Measurements from ENCODE around the gene FBXW4. TPM values are rescaled to one million over a fixed set of nuclear protein-coding genes. Genes with fewer than 3 reads are reported as not detected.

The FBXW4 gene
- total and polyA plus RNA-seq, 10 of the 15 experiments (the other 5 are each of a cell fraction or from before 2014, with no cell fraction given) = 5.7 to 42.0 (median 27.5) TPM

DNA sequence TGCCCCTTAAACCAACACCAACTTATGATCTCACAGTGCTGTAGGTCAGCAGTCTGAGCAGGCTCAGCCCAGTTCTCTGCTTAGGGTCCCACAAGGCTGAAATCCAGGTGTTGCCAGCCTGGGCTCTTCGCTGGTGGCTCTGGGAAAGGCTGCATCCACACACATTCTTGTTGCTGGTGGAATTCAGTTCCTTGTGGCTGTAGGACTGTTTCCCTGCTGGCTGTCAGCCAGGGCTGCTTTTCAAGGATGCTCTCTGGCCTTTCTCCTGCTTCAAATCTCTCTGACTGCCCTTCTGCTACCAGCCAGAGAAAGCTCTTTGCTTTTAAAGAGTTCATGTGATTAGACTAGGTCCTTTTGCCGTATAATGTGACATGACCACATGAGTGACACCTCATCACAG is 122.2 kb downstream of the FBXW4 start:
- Histone ChIP-seq H3K27me3 (replicated peaks in 1 of 2; ENCODE audit: control insufficient read depth in 2 of 2, insufficient read depth in 2 of 2, low read length in 1 of 2) (no peaks in the 10 kb centered on the region), H3K4me2 (ENCODE audit: control insufficient read depth, insufficient read depth) (no peak overlapping the region), H3K4me3 (no peak overlapping the region), H3K9ac (ENCODE audit: control insufficient read depth, insufficient read depth, low read length) (no peak overlapping the region), H3K79me2 (ENCODE audit: control insufficient read depth, insufficient read depth, low read length) (no peaks in the 10 kb centered on the region), H2AFZ (ENCODE audit: control insufficient read depth, low read depth, low read length) (no peak overlapping the region), H3K36me3 (ENCODE audit: control insufficient read depth in 2 of 2, insufficient read depth in 2 of 2, low read length in 1 of 2) (no peaks in the 10 kb centered on the region), H3K4me1 (ENCODE audit: control insufficient read depth, insufficient read depth, low read length) (no peaks in the 10 kb centered on the region), H3K9me3 (replicated peaks; ENCODE audit: control insufficient read depth, insufficient read depth, low read length) (no peaks in the 10 kb centered on the region), H3K27ac (ENCODE audit: control insufficient read depth, insufficient read depth) (no peak overlapping the region), H4K20me1 (ENCODE audit: control insufficient read depth, insufficient read depth) (no peaks in the 10 kb centered on the region)
- ChIA-PET SMC1A (ENCODE audit: uncharacterized antibody, unreplicated experiment) (interaction anchor here (1.8 kb wide), 1 partner anchor 13 kb away, joined by 5 read pairs; no protein-coding TSS in a partner anchor), POLR2A (no interaction called here), CTCF (no interaction called here), RAD21 (ENCODE audit: unreplicated experiment) (interaction anchor here (1.5 kb wide), 1 partner anchor 271 kb away, joined by 6 read pairs; no protein-coding TSS in a partner anchor)
- intact Hi-C loops (cut with micrococcal nuclease; ENCODE audit: unreplicated experiment) (loop anchor here (5.0 kb wide), 1 partner anchor 300 kb away; no protein-coding TSS in a partner anchor), in situ Hi-C loops (cut with MboI) (loop anchor here (5.0 kb wide), 2 partner anchors 295 to 360 kb away; no protein-coding TSS in a partner anchor)
- no peak for ATAC-seq
- no TSS peak for BruUV-seq (replicated peaks)
- DNase-seq (ENCODE audit: low read depth, low spot score) = no peak
- TF ChIP-seq, protein P1, sequence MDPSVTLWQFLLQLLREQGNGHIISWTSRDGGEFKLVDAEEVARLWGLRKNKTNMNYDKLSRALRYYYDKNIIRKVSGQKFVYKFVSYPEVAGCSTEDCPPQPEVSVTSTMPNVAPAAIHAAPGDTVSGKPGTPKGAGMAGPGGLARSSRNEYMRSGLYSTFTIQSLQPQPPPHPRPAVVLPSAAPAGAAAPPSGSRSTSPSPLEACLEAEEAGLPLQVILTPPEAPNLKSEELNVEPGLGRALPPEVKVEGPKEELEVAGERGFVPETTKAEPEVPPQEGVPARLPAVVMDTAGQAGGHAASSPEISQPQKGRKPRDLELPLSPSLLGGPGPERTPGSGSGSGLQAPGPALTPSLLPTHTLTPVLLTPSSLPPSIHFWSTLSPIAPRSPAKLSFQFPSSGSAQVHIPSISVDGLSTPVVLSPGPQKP (IDR thresholded peaks at IDR 0.05; ENCODE audit: low read depth, low read length) = no peak
- no peak for TF ChIP-seq MYB (IDR thresholded peaks at IDR 0.05; ENCODE audit: borderline replicate concordance, low read depth, low read length)
- TF ChIP-seq, protein P2, sequence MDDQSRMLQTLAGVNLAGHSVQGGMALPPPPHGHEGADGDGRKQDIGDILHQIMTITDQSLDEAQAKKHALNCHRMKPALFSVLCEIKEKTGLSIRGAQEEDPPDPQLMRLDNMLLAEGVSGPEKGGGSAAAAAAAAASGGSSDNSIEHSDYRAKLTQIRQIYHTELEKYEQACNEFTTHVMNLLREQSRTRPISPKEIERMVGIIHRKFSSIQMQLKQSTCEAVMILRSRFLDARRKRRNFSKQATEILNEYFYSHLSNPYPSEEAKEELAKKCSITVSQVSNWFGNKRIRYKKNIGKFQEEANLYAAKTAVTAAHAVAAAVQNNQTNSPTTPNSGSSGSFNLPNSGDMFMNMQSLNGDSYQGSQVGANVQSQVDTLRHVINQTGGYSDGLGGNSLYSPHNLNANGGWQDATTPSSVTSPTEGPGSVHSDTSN (IDR thresholded peaks at IDR 0.05; ENCODE audit: insufficient replicate concordance, low read depth, low read length) = no peak
- TF ChIP-seq ZNF622 (IDR thresholded peaks at IDR 0.05) = no peak
- no peak for TF ChIP-seq CHD1 (IDR thresholded peaks at IDR 0.05; ENCODE audit: low read depth, low read length)
- no peak for TF ChIP-seq RELA (IDR thresholded peaks at IDR 0.05; ENCODE audit: borderline replicate concordance, partially characterized antibody)
- no peak for TF ChIP-seq ASH2L (IDR thresholded peaks at IDR 0.05; ENCODE audit: borderline replicate concordance, low read depth)
- TF ChIP-seq FOXM1 (IDR thresholded peaks at IDR 0.05; ENCODE audit: low read depth, low read length) = no peak
- TF ChIP-seq, protein P3, sequence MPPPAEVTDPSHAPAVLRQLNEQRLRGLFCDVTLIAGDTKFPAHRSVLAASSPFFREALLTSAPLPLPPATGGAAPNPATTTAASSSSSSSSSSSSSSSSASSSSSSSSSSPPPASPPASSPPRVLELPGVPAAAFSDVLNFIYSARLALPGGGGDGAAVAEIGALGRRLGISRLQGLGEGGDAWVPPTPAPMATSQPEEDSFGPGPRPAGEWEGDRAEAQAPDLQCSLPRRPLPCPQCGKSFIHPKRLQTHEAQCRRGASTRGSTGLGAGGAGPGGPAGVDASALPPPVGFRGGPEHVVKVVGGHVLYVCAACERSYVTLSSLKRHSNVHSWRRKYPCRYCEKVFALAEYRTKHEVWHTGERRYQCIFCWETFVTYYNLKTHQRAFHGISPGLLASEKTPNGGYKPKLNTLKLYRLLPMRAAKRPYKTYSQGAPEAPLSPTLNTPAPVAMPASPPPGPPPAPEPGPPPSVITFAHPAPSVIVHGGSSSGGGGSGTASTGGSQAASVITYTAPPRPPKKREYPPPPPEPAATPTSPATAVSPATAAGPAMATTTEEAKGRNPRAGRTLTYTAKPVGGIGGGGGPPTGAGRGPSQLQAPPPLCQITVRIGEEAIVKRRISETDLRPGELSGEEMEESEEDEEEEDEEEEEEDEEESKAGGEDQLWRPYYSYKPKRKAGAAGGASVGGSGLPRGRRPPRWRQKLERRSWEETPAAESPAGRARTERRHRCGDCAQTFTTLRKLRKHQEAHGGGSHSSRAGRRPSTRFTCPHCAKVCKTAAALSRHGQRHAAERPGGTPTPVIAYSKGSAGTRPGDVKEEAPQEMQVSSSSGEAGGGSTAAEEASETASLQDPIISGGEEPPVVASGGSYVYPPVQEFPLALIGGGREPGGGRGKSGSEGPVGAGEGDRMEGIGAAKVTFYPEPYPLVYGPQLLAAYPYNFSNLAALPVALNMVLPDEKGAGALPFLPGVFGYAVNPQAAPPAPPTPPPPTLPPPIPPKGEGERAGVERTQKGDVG (CRISPR knock-in tag; IDR thresholded peaks at IDR 0.05) = no peak
- 57% methylated on average over 2 of the region's 2 CpGs for WGBS (ENCODE audit: insufficient coverage, insufficient replicate concordance, low lambda C conversion rate, missing lambda C conversion rate)
- no peak for FAIRE-seq

Measured in GM12878 (cell line).